Measurements from ENCODE around the gene ATP2B2. TPM values are rescaled to one million over a fixed set of nuclear protein-coding genes. Genes with fewer than 3 reads are reported as not detected.
A peak's percentile ranks its signal among the peaks of the same experiment; 100 is the strongest.

ATP2B2 gene
- total RNA-seq, 3 donors from 2014 or later, result 0.05 TPM; not detected in 2

- ATAC-seq (no peak), DNase-seq (no peak)
- Mint-ChIP-seq H3K36me3 (ENCODE audit: insufficient read depth) (peaks cover 28% of the 10 kb centered on the region), H3K4me3 (peak within 1 kb of the TSS; percentile 26), H3K27me3 (ENCODE audit: low read depth) (no peaks in the 10 kb centered on the region), H3K9me3 (no peaks in the 10 kb centered on the region), H3K4me1 (ENCODE audit: low read depth) (peaks cover 9% of the 10 kb centered on the region)
Measured at GRCh38 chr3:10292505-10293419, 212.6 kb downstream of the ATP2B2 start, which contains the start of gene GHRL. TSS of gene GHRL (minus strand) at chr3:10292947. CDS start at chr3:10290180, 2,767 bp downstream.

- DNase-seq, result no peak
- no peaks in the 10 kb centered on the region for H3K9me3 Mint-ChIP-seq
Measured at GRCh38 chr3:10291641-10292040, 213.7 kb downstream of the ATP2B2 start.

GRCh38 chr3:10290481-10291176 lies 214.8 kb downstream of the ATP2B2 start:
- H3K9me3 Mint-ChIP-seq, result no peaks in the 10 kb centered on the region
- no peak for ATAC-seq
- peaks cover 33% of the 10 kb centered on the region for H3K36me3 Mint-ChIP-seq (ENCODE audit: insufficient read depth)

More at GRCh38 chr3:10291641-10292040, 213.7 kb downstream of the ATP2B2 start:
- peaks cover 11% of the 10 kb centered on the region for H3K4me1 Mint-ChIP-seq (ENCODE audit: low read depth)
- ATAC-seq, result no peak
- no peak overlapping the region for H3K4me3 Mint-ChIP-seq
- peaks cover 32% of the 10 kb centered on the region for H3K36me3 Mint-ChIP-seq (ENCODE audit: insufficient read depth)
- H3K27me3 Mint-ChIP-seq (ENCODE audit: low read depth), result no peaks in the 10 kb centered on the region

GRCh38 chr3:10289787-10290355 lies 215.5 kb downstream of the ATP2B2 start:
- no peak overlapping the region for H3K4me3 Mint-ChIP-seq
- H3K27me3 Mint-ChIP-seq (ENCODE audit: low read depth), result no peaks in the 10 kb centered on the region
- H3K9me3 Mint-ChIP-seq, result no peaks in the 10 kb centered on the region
- H3K36me3 Mint-ChIP-seq (ENCODE audit: insufficient read depth), result peaks cover 31% of the 10 kb centered on the region
- DNase-seq, result no peak
- H3K4me1 Mint-ChIP-seq (ENCODE audit: low read depth), result peaks cover 21% of the 10 kb centered on the region
- no peak for ATAC-seq

More at GRCh38 chr3:10290481-10291176, 214.8 kb downstream of the ATP2B2 start:
- H3K4me3 Mint-ChIP-seq, result no peak overlapping the region
- H3K4me1 Mint-ChIP-seq (ENCODE audit: low read depth), result peaks cover 15% of the 10 kb centered on the region
- H3K27me3 Mint-ChIP-seq (ENCODE audit: low read depth), result no peaks in the 10 kb centered on the region
- no peak for DNase-seq

- peaks cover 28% of the 10 kb centered on the region for H3K4me1 Mint-ChIP-seq (ENCODE audit: low read depth)
- no peaks in the 10 kb centered on the region for H3K27me3 Mint-ChIP-seq (ENCODE audit: low read depth)
- DNase-seq, result no peak
- no peak for ATAC-seq
- peaks cover 27% of the 10 kb centered on the region for H3K36me3 Mint-ChIP-seq (ENCODE audit: insufficient read depth)
- H3K4me3 Mint-ChIP-seq, result no peak overlapping the region
- no peaks in the 10 kb centered on the region for H3K9me3 Mint-ChIP-seq
Measured at GRCh38 chr3:10289077-10289476, 216.3 kb downstream of the ATP2B2 start.

- Mint-ChIP-seq H3K9me3 (no peaks in the 10 kb centered on the region), H3K4me3 (no peak overlapping the region), H3K27me3 (ENCODE audit: low read depth) (no peaks in the 10 kb centered on the region), H3K4me1 (ENCODE audit: low read depth) (peaks cover 33% of the 10 kb centered on the region), H3K36me3 (ENCODE audit: insufficient read depth) (peaks cover 27% of the 10 kb centered on the region)
- ATAC-seq (no peak), DNase-seq (no peak)
Measured at GRCh38 chr3:10288575-10288960, 216.8 kb downstream of the ATP2B2 start.

- DNase-seq, result no peak
- Mint-ChIP-seq H3K36me3 (ENCODE audit: insufficient read depth) (peaks cover 28% of the 10 kb centered on the region), H3K27me3 (ENCODE audit: low read depth) (no peaks in the 10 kb centered on the region), H3K4me3 (no peak overlapping the region), H3K9me3 (no peaks in the 10 kb centered on the region), H3K4me1 (ENCODE audit: low read depth) (peaks cover 37% of the 10 kb centered on the region)
- ATAC-seq, result no peak
Measured at GRCh38 chr3:10287936-10288574, 217.3 kb downstream of the ATP2B2 start.

GRCh38 chr3:10286596-10287295 lies 218.6 kb downstream of the ATP2B2 start:
- Mint-ChIP-seq H3K36me3 (ENCODE audit: insufficient read depth) (peaks cover 22% of the 10 kb centered on the region), H3K27me3 (ENCODE audit: low read depth) (no peaks in the 10 kb centered on the region), H3K4me1 (ENCODE audit: low read depth) (peaks cover 38% of the 10 kb centered on the region), H3K9me3 (no peaks in the 10 kb centered on the region), H3K4me3 (no peak overlapping the region)
- ATAC-seq (peak in 1 of 2 donors; percentile 41), DNase-seq (peak; percentile 33)

- ATAC-seq (no peak), DNase-seq (no peak)
- peaks cover 37% of the 10 kb centered on the region for H3K4me1 Mint-ChIP-seq (ENCODE audit: low read depth)
- H3K4me3 Mint-ChIP-seq, result no peak overlapping the region
- no peaks in the 10 kb centered on the region for H3K27me3 Mint-ChIP-seq (ENCODE audit: low read depth)
- peaks cover 20% of the 10 kb centered on the region for H3K36me3 Mint-ChIP-seq (ENCODE audit: insufficient read depth)
- H3K9me3 Mint-ChIP-seq, result no peaks in the 10 kb centered on the region
Measured at GRCh38 chr3:10286133-10286524, 219.3 kb downstream of the ATP2B2 start.

GRCh38 chr3:10285272-10286132 lies 219.9 kb downstream of the ATP2B2 start:
- DNase-seq, result no peak
- Mint-ChIP-seq H3K9me3 (no peaks in the 10 kb centered on the region), H3K27me3 (ENCODE audit: low read depth) (no peaks in the 10 kb centered on the region), H3K36me3 (ENCODE audit: insufficient read depth) (peaks cover 22% of the 10 kb centered on the region), H3K4me3 (no peak overlapping the region), H3K4me1 (ENCODE audit: low read depth) (peaks cover 39% of the 10 kb centered on the region)
- ATAC-seq, result peak; percentile 29 to 34

- ATAC-seq (peak; percentile 55 to 62), DNase-seq (peak; percentile 37)
- no peaks in the 10 kb centered on the region for H3K9me3 Mint-ChIP-seq
- peaks cover 46% of the 10 kb centered on the region for H3K4me1 Mint-ChIP-seq (ENCODE audit: low read depth)
- H3K4me3 Mint-ChIP-seq, result no peak overlapping the region
- H3K27me3 Mint-ChIP-seq (ENCODE audit: low read depth), result no peaks in the 10 kb centered on the region
- H3K36me3 Mint-ChIP-seq (ENCODE audit: insufficient read depth), result peaks cover 31% of the 10 kb centered on the region
Measured at GRCh38 chr3:10284496-10284895, 220.9 kb downstream of the ATP2B2 start.

GRCh38 chr3:10283638-10284037 lies 221.7 kb downstream of the ATP2B2 start:
- Mint-ChIP-seq H3K27me3 (ENCODE audit: low read depth) (no peaks in the 10 kb centered on the region), H3K36me3 (ENCODE audit: insufficient read depth) (peaks cover 35% of the 10 kb centered on the region), H3K9me3 (no peaks in the 10 kb centered on the region), H3K4me3 (no peak overlapping the region), H3K4me1 (ENCODE audit: low read depth) (peaks cover 49% of the 10 kb centered on the region)
- DNase-seq (no peak), ATAC-seq (no peak)

GRCh38 chr3:10281951-10282350 lies 223.4 kb downstream of the ATP2B2 start:
- DNase-seq, result no peak
- Mint-ChIP-seq H3K36me3 (ENCODE audit: insufficient read depth) (peaks cover 44% of the 10 kb centered on the region), H3K27me3 (ENCODE audit: low read depth) (no peaks in the 10 kb centered on the region), H3K9me3 (no peaks in the 10 kb centered on the region), H3K4me3 (no peak overlapping the region), H3K4me1 (ENCODE audit: low read depth) (peaks cover 51% of the 10 kb centered on the region)
- ATAC-seq, result no peak

All from activated T-cell treated with anti-CD3 and anti-CD28 coated beads, Interleukin-2, amount 50 U/mL, for 4 hours (primary cell).